Measurements from ENCODE around the gene PPP3R1.

- TF ChIP-seq, protein P1, sequence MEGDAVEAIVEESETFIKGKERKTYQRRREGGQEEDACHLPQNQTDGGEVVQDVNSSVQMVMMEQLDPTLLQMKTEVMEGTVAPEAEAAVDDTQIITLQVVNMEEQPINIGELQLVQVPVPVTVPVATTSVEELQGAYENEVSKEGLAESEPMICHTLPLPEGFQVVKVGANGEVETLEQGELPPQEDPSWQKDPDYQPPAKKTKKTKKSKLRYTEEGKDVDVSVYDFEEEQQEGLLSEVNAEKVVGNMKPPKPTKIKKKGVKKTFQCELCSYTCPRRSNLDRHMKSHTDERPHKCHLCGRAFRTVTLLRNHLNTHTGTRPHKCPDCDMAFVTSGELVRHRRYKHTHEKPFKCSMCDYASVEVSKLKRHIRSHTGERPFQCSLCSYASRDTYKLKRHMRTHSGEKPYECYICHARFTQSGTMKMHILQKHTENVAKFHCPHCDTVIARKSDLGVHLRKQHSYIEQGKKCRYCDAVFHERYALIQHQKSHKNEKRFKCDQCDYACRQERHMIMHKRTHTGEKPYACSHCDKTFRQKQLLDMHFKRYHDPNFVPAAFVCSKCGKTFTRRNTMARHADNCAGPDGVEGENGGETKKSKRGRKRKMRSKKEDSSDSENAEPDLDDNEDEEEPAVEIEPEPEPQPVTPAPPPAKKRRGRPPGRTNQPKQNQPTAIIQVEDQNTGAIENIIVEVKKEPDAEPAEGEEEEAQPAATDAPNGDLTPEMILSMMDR (IDR thresholded peaks at IDR 0.05): no peak
- TF ChIP-seq POLR2A (IDR thresholded peaks at IDR 0.05) (no peak), POLR2AphosphoS5 (IDR thresholded peaks at IDR 0.05) (no peak)
Measured at GRCh38 chr2:68134554-68134953, 117.8 kb downstream of the PPP3R1 start.
